ENCODE results near the gene MAP2K5. TPM values are rescaled to one million over a fixed set of nuclear protein-coding genes. Genes with fewer than 3 reads are reported as not detected.

MAP2K5 gene
- total and polyA plus RNA-seq, 9 of the 15 experiments (the other 6 are each of a cell fraction or from before 2014, with no cell fraction given) = 0.41 to 16.5 (median 7.5) TPM

DNA sequence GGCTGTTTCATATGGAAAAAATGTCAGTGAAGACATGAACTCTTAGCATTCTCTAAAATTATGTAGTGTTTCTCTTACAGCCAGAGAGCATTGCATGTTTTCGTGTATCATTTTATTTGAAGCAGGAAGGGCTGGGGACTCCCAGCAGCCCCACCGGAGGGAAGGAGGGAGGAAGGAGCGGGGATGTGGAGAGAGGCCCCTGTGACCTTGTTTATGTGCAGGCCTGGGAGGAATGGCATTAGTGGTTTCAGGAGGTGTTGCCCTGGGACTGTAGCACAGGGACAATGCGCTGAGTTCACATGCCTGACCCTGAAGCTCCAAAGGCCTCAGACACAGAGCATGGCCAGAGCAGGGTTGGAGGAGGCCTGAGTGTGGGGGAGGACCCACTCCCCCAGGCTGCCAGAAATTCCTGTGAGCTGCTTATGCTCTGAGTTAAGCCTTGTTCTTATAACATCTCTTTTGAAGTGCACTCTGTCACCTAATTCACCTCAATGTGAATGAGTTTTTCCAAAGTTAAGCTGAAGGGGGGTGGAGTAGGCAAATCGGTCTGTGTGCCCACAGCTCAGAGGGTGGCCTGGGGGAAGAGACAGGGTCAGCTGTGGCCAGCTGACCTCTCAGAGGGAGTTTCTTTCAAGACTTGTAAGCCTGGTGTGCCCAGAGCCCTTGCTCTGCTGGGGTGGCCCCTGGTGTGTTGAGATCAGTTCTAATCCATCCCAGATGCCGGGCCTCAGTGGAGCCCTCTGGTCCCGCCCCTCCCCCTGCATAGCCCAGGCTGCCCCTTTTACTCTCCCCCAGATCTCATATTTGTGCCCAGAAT is 301.3 kb downstream of the MAP2K5 start (continued):
- TF ChIP-seq, protein P1, sequence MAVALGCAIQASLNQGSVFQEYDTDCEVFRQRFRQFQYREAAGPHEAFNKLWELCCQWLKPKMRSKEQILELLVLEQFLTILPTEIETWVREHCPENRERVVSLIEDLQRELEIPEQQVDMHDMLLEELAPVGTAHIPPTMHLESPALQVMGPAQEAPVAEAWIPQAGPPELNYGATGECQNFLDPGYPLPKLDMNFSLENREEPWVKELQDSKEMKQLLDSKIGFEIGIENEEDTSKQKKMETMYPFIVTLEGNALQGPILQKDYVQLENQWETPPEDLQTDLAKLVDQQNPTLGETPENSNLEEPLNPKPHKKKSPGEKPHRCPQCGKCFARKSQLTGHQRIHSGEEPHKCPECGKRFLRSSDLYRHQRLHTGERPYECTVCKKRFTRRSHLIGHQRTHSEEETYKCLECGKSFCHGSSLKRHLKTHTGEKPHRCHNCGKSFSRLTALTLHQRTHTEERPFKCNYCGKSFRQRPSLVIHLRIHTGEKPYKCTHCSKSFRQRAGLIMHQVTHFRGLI (CRISPR knock-in tag; IDR thresholded peaks at IDR 0.05) = no peak
- TF ChIP-seq KLF1 (tag; IDR thresholded peaks at IDR 0.05) (no peak), PRMT5 (CRISPR knock-in tag; IDR thresholded peaks at IDR 0.05) (no peak)

DNA sequence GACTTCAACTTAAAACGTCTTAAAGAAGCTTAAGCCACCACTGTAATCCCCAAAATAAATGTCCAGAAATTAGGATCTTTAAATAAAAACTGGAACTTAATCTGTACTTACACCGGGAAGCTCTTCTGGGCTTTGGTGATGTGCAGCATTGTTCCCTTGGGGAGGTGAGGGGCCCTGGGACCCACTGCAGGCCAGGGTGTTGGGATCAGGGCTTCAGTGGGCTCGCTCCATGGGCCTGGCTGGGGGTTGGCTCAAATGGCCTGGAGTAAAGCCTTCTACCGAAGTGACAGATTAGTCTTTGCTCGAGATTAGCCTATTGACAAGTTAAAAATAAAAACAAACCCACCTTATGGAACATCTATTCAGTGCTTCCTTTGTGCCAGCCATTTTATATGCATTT is 303.5 kb downstream of the MAP2K5 start:
- Histone ChIP-seq H3K4me3 (no peak overlapping the region), H3K27me3 (ENCODE audit: control insufficient read depth in 2 of 2, insufficient read depth in 2 of 2, low read length in 2 of 2) (no peaks in the 10 kb centered on the region), H3K9ac (ENCODE audit: insufficient read depth in 1 of 2, low read depth in 2 of 2, low read length in 2 of 2) (no peak overlapping the region), H3K4me1 (replicated peaks in 1 of 2; ENCODE audit: control insufficient read depth in 2 of 2, insufficient read depth in 2 of 2, low read length in 2 of 2) (peaks cover 14 to 15% of the 10 kb centered on the region in 2 experiments; a peak in 4 of 5 replicates), H3K9me3 (replicated peaks; ENCODE audit: control insufficient read depth, insufficient read depth, low read depth, low read length) (no peaks in the 10 kb centered on the region), H3K27ac (ENCODE audit: extremely low read depth, low read depth, low read length) (no peak overlapping the region), H3K36me3 (ENCODE audit: control insufficient read depth, insufficient read depth, low read length) (no peaks in the 10 kb centered on the region), H2AFZ (ENCODE audit: low read depth, low read length) (no peak overlapping the region), H4K20me1 (replicated peaks; ENCODE audit: control insufficient read depth, insufficient read depth, low read length) (no peaks in the 10 kb centered on the region), H3K4me2 (ENCODE audit: insufficient read depth, low read length) (no peak overlapping the region), H3K79me2 (ENCODE audit: control insufficient read depth, insufficient read depth, low read length) (no peaks in the 10 kb centered on the region), H3K9me1 (ENCODE audit: control insufficient read depth, insufficient read depth, low read length) (no peaks in the 10 kb centered on the region)
- BruUV-seq (replicated peaks) = no TSS peak
- ChIA-PET CTCF (ENCODE audit: low intra/inter-chr PET ratio) (no interaction called here), POLR2A (no interaction called here)
- intact Hi-C loops (cut with micrococcal nuclease) (no loop called here), in situ Hi-C loops (cut with MboI) (no loop called here)
- WGBS (ENCODE audit: insufficient coverage, low coverage, missing lambda C conversion rate) = 47% methylated on average over 5 of the region's 5 CpGs
- FAIRE-seq = no peak
- no peak for DNase-seq (ENCODE audit: extremely low read depth in 1 of 4, low spot score in 3 of 4)
- ATAC-seq = no peak
- TF ChIP-seq, protein P2, sequence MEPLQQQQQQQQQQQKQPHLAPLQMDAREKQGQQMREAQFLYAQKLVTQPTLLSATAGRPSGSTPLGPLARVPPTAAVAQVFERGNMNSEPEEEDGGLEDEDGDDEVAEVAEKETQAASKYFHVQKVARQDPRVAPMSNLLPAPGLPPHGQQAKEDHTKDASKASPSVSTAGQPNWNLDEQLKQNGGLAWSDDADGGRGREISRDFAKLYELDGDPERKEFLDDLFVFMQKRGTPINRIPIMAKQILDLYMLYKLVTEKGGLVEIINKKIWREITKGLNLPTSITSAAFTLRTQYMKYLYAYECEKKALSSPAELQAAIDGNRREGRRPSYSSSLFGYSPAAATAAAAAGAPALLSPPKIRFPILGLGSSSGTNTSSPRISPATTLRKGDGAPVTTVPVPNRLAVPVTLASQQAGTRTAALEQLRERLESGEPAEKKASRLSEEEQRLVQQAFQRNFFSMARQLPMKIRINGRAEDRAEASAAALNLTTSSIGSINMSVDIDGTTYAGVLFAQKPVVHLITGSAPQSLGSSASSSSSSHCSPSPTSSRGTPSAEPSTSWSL (CRISPR knock-in tag; IDR thresholded peaks at IDR 0.05; ENCODE audit: borderline replicate concordance) = no peak
- TF ChIP-seq, protein P3, sequence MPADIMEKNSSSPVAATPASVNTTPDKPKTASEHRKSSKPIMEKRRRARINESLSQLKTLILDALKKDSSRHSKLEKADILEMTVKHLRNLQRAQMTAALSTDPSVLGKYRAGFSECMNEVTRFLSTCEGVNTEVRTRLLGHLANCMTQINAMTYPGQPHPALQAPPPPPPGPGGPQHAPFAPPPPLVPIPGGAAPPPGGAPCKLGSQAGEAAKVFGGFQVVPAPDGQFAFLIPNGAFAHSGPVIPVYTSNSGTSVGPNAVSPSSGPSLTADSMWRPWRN (IDR thresholded peaks at IDR 0.05; ENCODE audit: low read depth) = no peak
- TF ChIP-seq STAT5B (CRISPR knock-in tag; IDR thresholded peaks at IDR 0.05) = no peak
- no peak for TF ChIP-seq RBBP5 (IDR thresholded peaks at IDR 0.05; ENCODE audit: borderline replicate concordance, insufficient read depth, low read length, poor library complexity, severe bottlenecking)
- TF ChIP-seq GATAD2B (IDR thresholded peaks at IDR 0.05; ENCODE audit: borderline replicate concordance) = no peak
- no peak for TF ChIP-seq STAG1 (CRISPR knock-in tag; IDR thresholded peaks at IDR 0.05; ENCODE audit: borderline replicate concordance)
- TF ChIP-seq HSF4 (CRISPR knock-in tag; IDR thresholded peaks at IDR 0.05; ENCODE audit: borderline replicate concordance) = no peak
- TF ChIP-seq, protein P4, sequence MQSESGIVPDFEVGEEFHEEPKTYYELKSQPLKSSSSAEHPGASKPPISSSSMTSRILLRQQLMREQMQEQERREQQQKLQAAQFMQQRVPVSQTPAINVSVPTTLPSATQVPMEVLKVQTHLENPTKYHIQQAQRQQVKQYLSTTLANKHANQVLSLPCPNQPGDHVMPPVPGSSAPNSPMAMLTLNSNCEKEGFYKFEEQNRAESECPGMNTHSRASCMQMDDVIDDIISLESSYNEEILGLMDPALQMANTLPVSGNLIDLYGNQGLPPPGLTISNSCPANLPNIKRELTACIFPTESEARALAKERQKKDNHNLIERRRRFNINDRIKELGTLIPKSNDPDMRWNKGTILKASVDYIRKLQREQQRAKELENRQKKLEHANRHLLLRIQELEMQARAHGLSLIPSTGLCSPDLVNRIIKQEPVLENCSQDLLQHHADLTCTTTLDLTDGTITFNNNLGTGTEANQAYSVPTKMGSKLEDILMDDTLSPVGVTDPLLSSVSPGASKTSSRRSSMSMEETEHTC (IDR thresholded peaks at IDR 0.05) = no peak
- TF ChIP-seq GTF2E2 (tag; IDR thresholded peaks at IDR 0.05) = no peak
- TF ChIP-seq, protein P5, sequence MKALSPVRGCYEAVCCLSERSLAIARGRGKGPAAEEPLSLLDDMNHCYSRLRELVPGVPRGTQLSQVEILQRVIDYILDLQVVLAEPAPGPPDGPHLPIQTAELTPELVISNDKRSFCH (CRISPR knock-in tag; IDR thresholded peaks at IDR 0.05) = no peak
- TF ChIP-seq, protein P5 (tag; IDR thresholded peaks at IDR 0.05) = no peak
